T-helper 2 cell (primary cell): ENCODE data around the gene TSSK1B.
"Not testable (repeated sequence)": the region's sequence is repeated elsewhere in the genome, so short reads cannot be mapped to it uniquely, and the experiment has no call there.

ENCODE experiments used
- DNase-seq, 5 experiments: peaks; one replicate each; pipeline versions ENCODE4 v3.0.0 to v3.0.0-alpha.2; 2012 to 2022

Gene TSSK1B

DNA sequence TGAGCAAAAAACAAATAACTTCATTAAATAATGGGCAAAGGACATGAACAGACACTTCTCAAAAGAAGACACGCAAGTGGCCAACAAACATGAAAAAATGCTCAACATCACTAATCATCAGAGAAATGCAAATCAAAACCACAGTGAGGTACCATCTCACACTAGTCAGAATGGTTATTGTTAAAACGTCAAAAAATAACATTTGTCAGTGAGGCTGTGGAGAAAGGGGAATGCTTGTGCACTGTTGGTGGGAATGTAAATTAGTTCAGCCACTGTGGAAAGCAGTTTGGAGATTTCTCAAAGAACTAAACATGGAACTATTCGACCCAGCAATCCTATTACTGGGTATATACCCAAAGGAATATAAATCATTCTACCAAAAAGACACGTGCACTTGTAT lies 36.8 kb downstream of the TSSK1B start:
- DNase-seq: not testable (repeated sequence)

DNA sequence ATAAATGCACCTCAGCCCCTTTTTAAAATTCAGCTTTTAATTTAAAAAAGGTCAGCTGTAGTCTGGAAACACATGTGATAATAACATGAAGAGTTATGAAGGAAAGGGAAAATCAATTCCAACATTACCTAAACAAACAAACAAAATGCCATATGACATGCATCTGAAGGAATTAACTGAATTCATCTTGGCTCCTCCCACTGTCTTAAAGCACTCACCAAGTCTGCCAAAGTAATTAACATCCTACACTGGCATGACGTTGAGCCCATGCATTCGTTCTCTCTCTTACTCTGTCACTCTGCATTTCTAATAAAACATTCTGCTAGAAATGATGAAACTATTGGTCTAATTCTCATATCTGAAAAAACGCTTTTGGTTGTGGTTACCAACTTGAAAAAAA lies 37.7 kb downstream of the TSSK1B start:
- no peak for DNase-seq

DNA sequence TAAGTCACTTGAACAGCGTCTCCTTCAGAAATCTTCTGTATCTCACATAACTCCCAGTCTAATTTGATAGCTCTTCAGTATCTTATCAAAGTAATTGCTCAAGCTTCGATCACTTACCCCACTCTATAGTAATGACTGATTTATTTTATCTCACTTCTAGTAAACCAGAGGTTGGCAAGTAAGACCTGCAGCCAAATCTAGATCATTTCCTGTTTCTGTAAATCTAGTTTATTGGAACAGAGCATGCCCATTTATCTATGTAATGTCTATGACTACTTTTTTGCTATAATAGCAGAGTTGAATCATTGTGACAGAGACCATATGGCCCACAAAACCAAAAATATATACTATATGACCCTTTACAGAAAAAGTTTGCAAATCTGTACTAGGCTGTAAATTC lies 40.1 kb downstream of the TSSK1B start:
- DNase-seq: no peak

DNA sequence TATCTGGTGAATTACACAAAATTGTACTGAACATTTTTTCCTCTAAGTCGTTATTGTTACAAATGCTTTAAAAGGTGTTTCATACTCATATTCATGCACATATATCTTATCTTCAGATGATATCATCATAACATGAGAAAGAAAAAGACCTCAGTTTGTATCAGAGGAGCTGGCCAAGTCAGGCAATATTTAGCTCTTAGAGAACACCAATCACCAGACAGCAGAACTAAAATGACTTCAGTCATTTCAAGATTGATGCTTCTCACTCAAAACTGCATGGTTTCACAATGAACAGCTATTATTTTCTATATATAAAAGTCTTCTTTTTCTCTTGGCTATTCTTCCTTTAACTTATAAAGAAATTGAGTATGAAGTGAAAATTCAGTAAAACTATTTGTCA lies 44.6 kb downstream of the TSSK1B start:
- peak in 1 of 5 experiments; percentile 54 for DNase-seq

DNA sequence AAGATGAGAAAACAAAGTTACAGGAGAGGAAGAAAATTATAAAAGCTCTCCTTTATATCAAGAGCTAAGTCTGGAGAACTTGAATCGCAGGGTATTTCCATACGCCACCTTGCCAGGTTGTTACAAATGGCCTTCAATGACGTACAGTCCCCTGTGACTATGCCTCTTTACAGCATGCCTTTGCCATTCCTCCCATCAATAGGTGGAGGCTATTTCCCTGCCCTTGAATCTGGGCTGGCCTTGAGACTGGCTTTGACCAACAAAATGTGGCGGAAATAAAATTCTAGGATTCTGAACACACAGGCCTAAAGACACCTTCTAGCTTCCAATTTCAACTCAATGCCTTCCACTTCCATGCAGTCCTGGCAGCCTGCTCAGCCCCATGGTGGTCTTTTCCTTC lies 45.7 kb downstream of the TSSK1B start:
- DNase-seq: no peak

DNA sequence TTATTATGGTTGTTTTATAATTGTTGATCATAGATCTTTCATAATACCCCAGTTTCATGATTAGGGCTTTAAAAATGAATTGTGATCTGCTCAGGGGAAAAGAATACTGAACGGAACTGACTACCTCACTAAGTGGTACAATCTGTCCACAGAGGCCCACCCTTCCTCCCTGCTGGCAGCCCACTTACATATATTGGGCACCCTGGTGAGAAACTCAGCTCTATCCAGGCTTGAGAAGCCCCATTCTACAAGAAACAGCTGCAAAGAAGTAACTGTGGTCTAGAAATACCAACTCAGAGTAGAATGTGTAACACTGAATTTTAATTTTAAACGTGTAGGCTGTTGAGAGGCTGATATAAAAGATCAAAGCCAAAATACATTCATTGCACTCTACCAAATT lies 46.9 kb downstream of the TSSK1B start:
- no peak for DNase-seq

DNA sequence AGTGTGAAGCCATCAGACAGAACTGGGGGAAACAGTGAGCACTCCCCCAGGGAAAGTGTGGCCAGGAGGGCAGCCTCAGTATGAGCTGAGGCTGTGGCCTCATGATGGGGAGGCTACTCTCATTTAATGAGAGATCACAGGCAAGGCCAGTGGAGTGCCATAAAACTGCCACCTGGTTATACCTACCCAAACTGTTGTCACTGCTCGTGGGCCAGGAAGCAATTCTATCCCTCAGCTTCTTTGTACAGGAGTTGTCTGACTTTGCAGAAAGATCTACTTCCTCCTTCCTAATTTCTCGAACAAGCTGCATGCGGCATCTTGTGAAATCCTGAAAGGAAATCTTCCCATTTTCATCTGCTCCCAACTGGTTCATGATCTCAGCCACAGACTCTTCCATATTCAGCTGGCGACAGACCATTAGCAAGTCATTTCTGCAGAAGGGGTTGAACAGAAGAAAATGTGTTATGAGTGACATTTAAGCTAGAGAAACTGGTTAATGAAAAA lies 50.0 kb downstream of the TSSK1B start:
- DNase-seq: no peak

DNA sequence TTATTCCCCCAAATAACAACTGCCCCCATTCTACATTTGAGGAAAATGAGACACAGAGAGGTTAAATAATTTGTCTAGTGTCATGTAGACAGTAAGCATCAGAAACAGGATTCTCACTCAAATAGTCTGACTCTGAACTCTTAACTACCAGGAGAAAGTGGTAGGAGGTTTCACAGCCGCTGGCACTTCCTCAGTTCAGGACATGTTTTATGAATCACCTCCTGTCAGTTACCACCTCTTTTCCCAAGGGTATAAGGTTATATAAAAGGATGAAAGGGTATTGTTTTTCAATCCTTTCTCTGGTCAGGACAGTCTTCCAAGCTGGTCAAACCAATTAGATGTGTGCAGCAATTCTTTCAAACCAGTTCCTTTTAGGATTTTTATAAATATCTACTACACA lies 52.1 kb downstream of the TSSK1B start:
- no peak for DNase-seq
